HFFc6 (cell line): ENCODE data around the gene ANGEL1. TPM values are rescaled to one million over a fixed set of nuclear protein-coding genes. Genes with fewer than 3 reads are reported as not detected.

ENCODE experiments used
- DNase-seq: peaks from one replicate; pipeline ENCODE4 v3.0.0-alpha.2; 2018
- H3K27ac Mint-ChIP-seq: 2 replicates; pipeline ENCODE4 v1.8.0; 2020; ENCODE audit warnings: mild to moderate bottlenecking, mixed read lengths
- H3K27me3 Mint-ChIP-seq: 2 replicates; pipeline ENCODE4 v1.8.0; 2021; ENCODE audit warnings: mild to moderate bottlenecking, moderate library complexity, mixed read lengths; ENCODE audit not compliant: insufficient read depth
- H3K36me3 Mint-ChIP-seq: 2 replicates; pipeline ENCODE4 v1.8.0; 2021; ENCODE audit warnings: low read depth, mixed read lengths
- H3K4me1 Mint-ChIP-seq: 2 replicates; pipeline ENCODE4 v1.8.0; 2020; ENCODE audit warnings: low read depth, mixed read lengths
- H3K4me3 Mint-ChIP-seq: 2 replicates; pipeline ENCODE4 v1.8.0; 2020; ENCODE audit warnings: mild to moderate bottlenecking, moderate library complexity, mixed read lengths
- H3K9me3 Mint-ChIP-seq: 2 replicates; pipeline ENCODE4 v1.8.0; 2020; ENCODE audit warnings: mild to moderate bottlenecking, mixed read lengths
- CTCF ChIP-seq: fragments of 200-600 bp; sonication (generic); IDR thresholded peaks from 2 replicates; pipeline ENCODE4 v1.5.0; 2021; ENCODE audit warnings: antibody characterized with exemption, mild to moderate bottlenecking
- total RNA-seq, 6 experiments: library from RNA; stranded (reverse); fragmentation: NEBNext Ultra II Directional; extraction: Animal tissue kit (Norgen Biotek cat#: 25700); gene quantifications; 2 replicates in 1 of 6; 3 replicates in 5 of 6; pipeline ENCODE4 v1.2.3, GENCODE V29; 2021

ANGEL1 gene
- total RNA-seq, 6 experiments from 2014 or later: 7.4 to 9.6 (median 8.0) TPM

- Mint-ChIP-seq H3K9me3 (no peaks in the 10 kb centered on the region), H3K27me3 (peaks cover 2% of the 10 kb centered on the region; the same call in 1 of the 2 replicates), H3K4me1 (peaks cover 13% of the 10 kb centered on the region), H3K27ac (no peak overlapping the region), H3K36me3 (no peaks in the 10 kb centered on the region), H3K4me3 (no peak overlapping the region)
- TF ChIP-seq CTCF: no peak
- DNase-seq: no peak
These were observed 34.0 kb downstream of the ANGEL1 start for GRCh38 chr14:76778546-76779215.

- TF ChIP-seq CTCF: no peak
These were observed 35.0 kb downstream of the ANGEL1 start for GRCh38 chr14:76777721-76778120.

GRCh38 chr14:76776428-76777251 lies 36.0 kb downstream of the ANGEL1 start:
- Mint-ChIP-seq H3K27me3 (peaks cover 2% of the 10 kb centered on the region; the same call in 1 of the 2 replicates), H3K36me3 (no peaks in the 10 kb centered on the region), H3K4me1 (peaks cover 26% of the 10 kb centered on the region), H3K9me3 (no peaks in the 10 kb centered on the region), H3K4me3 (no peak overlapping the region), H3K27ac (no peak overlapping the region)
- DNase-seq: no peak
- no peak for TF ChIP-seq CTCF

More at GRCh38 chr14:76777721-76778120, 35.0 kb downstream of the ANGEL1 start:
- peaks cover 2% of the 10 kb centered on the region; the same call in 1 of the 2 replicates for H3K27me3 Mint-ChIP-seq
- H3K36me3 Mint-ChIP-seq: no peaks in the 10 kb centered on the region
- no peaks in the 10 kb centered on the region for H3K9me3 Mint-ChIP-seq
- no peak overlapping the region for H3K4me3 Mint-ChIP-seq
- DNase-seq: no peak
- peaks cover 22% of the 10 kb centered on the region for H3K4me1 Mint-ChIP-seq
- no peak overlapping the region for H3K27ac Mint-ChIP-seq

- H3K4me1 Mint-ChIP-seq: peaks cover 20% of the 10 kb centered on the region
- DNase-seq: no peak
- no peak overlapping the region for H3K4me3 Mint-ChIP-seq
- TF ChIP-seq CTCF: no peak
- H3K27ac Mint-ChIP-seq: no peak overlapping the region
- H3K36me3 Mint-ChIP-seq: no peaks in the 10 kb centered on the region
- H3K9me3 Mint-ChIP-seq: no peaks in the 10 kb centered on the region
- H3K27me3 Mint-ChIP-seq: peaks cover 2% of the 10 kb centered on the region; the same call in 1 of the 2 replicates
These were observed 36.8 kb downstream of the ANGEL1 start for GRCh38 chr14:76775695-76776427.

GRCh38 chr14:76774821-76775694 lies 37.6 kb downstream of the ANGEL1 start:
- Mint-ChIP-seq H3K9me3 (no peaks in the 10 kb centered on the region), H3K36me3 (no peaks in the 10 kb centered on the region), H3K27me3 (peaks cover 6% of the 10 kb centered on the region), H3K4me1 (peaks cover 20% of the 10 kb centered on the region), H3K4me3 (no peak overlapping the region), H3K27ac (no peak overlapping the region)
- TF ChIP-seq CTCF: no peak
- DNase-seq: no peak
